Stimulated activated CD8-positive, alpha-beta memory T cell treated with anti-CD3 and anti-CD28 coated beads, Interleukin-2, amount 100 ng/mL, for 1 hour (primary cell): ENCODE measurements around the gene TRIM22.
"Not testable (repeated sequence)": the region's sequence is repeated elsewhere in the genome, so short reads cannot be mapped to it uniquely, and the experiment has no call there.

Experiments used
- DNase-seq, 2 donors: peaks; one replicate each; pipeline ENCODE4 v3.0.0-alpha.2; 2020; ENCODE audit warnings: low read depth in 2 of 2

TRIM22 gene, protein sequence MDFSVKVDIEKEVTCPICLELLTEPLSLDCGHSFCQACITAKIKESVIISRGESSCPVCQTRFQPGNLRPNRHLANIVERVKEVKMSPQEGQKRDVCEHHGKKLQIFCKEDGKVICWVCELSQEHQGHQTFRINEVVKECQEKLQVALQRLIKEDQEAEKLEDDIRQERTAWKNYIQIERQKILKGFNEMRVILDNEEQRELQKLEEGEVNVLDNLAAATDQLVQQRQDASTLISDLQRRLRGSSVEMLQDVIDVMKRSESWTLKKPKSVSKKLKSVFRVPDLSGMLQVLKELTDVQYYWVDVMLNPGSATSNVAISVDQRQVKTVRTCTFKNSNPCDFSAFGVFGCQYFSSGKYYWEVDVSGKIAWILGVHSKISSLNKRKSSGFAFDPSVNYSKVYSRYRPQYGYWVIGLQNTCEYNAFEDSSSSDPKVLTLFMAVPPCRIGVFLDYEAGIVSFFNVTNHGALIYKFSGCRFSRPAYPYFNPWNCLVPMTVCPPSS

GRCh38 chr11:5689551-5689983 is at the start of gene TRIM22:
TRIM22 (plus strand) TSS chr11:5689790; CDS start chr11:5696233, 6,443 bp downstream.
- DNase-seq, result peak in 1 of 2 donors; percentile 28

- no peak for DNase-seq
Measured at GRCh38 chr11:5639953-5640352, 49.6 kb upstream of the TRIM22 start.

- DNase-seq, result no peak
Measured at GRCh38 chr11:5643585-5643984, 46.0 kb upstream of the TRIM22 start.

GRCh38 chr11:5646139-5646538 is 43.5 kb upstream of the TRIM22 start:
- no peak for DNase-seq

- no peak for DNase-seq
Measured at GRCh38 chr11:5655474-5655873, 34.1 kb upstream of the TRIM22 start.

DNA sequence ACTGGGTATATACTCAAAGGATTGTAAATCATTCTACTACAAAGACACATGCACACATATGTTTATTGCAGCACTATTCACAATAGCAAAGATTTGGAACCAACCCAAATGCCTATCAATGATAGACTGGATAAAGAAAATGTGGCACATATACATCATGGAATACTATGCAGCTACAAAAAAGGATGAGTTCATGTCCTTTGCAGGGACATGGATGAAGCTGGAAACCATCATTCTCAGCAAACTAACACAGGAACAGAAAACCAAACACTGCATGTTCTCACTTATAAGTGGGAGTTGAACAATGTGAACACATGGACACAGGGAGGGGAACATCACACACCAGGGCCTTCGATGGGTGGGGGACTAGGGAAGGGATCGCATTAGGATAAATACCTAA is 32.6 kb upstream of the TRIM22 start:
- DNase-seq, result not testable (repeated sequence)

DNA sequence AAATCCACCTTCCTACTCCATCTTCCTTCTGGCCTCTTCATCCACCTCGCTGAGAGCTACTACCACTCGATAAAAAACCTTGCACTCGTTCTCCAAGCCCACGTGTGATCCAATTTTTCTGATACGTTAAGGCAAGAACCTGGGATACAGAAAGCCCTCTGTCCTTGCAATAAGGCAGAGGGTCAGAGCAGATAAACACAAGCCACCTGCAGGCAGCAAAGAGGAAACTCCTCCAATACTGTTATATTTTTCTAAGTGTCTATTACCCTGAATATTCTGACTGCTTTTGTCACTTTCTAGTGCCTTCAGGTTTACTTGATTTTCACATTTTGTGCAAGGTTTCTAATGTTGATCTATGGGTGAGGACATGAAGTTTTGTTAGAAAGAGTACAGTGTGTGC is 31.3 kb upstream of the TRIM22 start:
- no peak for DNase-seq

GRCh38 chr11:5663511-5663910 is 26.1 kb upstream of the TRIM22 start:
- DNase-seq, result no peak

GRCh38 chr11:5665051-5665570 is 24.5 kb upstream of the TRIM22 start:
- DNase-seq, result no peak

GRCh38 chr11:5665746-5666401 is 23.7 kb upstream of the TRIM22 start:
- no peak for DNase-seq

DNA sequence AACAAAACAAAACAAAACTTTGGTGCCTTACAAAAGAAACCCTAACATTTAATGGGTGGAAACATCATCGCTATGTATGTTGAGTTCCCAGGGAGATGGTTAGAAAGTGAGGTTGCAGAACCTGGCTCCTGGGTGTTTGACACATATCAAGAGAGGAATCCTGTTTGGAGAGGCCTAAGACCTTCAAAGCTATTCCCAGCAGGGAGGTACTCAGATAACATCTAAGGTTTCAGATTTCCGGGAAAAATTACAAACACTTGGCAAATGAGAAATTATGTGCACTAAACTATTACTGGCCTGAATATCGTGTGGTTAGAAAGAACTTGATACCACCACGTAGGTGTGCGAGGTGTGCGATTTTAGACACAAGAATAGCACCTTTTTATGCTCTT is 23.2 kb upstream of the TRIM22 start:
- no peak for DNase-seq

DNA sequence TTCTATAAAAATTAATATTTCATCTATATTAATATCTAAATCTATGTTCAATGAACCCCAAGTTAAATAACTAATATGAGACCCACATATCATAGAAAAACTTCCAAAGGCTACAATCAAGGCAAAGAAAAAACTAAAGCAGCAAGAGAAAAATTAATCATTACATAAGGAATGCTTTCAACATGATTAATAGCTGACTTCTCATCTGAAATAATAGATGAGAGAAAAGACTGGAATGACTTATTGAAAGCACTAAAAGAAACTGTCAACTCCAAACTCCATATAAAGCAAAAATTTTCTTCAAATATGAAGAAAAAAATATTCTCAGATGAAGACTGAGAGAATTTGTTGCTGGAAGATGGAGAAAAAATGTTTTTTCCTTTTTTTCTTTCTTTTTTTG is 17.8 kb upstream of the TRIM22 start:
- DNase-seq, result no peak

DNA sequence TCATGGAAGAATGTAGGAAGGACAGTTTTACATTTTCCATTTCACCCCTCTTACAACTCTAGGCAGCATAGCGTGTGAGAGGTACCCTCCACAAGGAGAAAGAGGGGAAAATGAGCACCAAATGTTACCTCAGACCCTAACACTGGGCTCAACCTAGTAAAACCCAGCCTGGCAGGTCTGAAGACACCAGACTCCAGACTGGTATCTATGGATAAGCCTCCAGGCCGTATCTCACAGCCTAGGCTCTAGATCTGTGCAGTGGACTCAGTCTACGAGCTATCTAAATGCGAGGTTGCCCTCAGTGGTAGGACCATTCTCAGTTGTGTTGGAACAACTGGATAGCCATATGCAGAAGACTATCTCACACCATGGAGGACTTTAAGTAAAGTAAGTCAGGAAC is 15.2 kb upstream of the TRIM22 start:
- no peak for DNase-seq

- DNase-seq, result no peak
Measured at GRCh38 chr11:5679811-5680210, 9.8 kb upstream of the TRIM22 start.

DNA sequence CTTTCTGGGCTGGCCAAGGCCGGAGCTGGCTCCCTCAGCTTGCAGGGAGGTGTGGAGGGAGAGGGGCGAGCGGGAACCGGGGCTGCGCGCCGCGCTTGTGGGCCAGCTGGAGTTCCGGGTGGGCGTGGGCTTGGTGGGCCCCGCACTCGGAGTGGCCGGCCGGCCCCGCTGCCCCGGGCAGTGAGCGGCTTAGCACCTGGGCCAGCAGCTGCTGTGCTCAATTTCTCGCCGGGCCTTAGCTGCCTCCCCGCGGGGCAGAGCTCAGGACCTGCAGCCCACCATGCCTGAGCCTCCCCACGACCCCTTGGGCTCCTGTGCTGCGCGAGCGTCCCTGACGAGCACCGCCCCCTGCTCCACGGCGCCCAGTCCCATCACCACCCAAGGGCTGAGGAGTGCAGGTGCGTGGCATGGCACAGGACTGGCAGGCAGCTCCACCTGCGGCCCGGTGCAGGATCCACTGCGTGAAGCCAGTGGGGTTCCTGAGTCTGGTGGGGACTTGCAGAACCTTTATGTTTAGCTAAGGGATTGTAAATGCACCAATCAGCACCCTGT is 6.6 kb upstream of the TRIM22 start:
- DNase-seq, result not testable (repeated sequence)

GRCh38 chr11:5683620-5684019 is 6.0 kb upstream of the TRIM22 start:
- not testable (repeated sequence) for DNase-seq

- DNase-seq, result no peak
Measured at GRCh38 chr11:5684036-5684645, 5.4 kb upstream of the TRIM22 start.

GRCh38 chr11:5684646-5685362 is 4.8 kb upstream of the TRIM22 start, which contains the start of gene TRIM5:
TRIM5 (minus strand) TSS chr11:5685074; CDS start chr11:5680177, 4,897 bp downstream.
- peak; percentile 51 to 66 for DNase-seq

- no peak for DNase-seq
Measured at GRCh38 chr11:5686426-5686825, 3.2 kb upstream of the TRIM22 start.

DNA sequence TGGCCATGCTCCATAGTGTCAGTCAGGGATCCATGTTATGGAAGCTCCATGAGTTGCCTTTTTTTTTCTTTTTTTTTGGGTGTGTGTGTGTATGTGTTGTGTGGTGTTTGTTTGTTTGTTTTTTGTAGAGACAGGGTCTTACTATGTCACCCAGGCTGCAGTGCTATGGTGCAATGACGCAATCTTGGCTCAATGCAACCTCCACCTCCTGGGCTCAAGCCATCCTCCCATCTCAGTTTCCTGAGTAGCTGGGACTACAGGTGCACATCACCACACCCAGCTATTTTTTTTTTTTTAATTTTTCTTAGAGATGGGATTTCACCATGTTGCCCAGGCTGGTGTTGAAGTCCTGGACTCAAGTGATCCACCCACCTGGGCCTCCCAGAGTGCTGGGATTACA is 1.1 kb upstream of the TRIM22 start:
- no peak for DNase-seq

GRCh38 chr11:5690216-5690615 is 626 bp downstream of the TRIM22 start:
- DNase-seq, result no peak
